ENCODE data around the gene RNF11.

DNA sequence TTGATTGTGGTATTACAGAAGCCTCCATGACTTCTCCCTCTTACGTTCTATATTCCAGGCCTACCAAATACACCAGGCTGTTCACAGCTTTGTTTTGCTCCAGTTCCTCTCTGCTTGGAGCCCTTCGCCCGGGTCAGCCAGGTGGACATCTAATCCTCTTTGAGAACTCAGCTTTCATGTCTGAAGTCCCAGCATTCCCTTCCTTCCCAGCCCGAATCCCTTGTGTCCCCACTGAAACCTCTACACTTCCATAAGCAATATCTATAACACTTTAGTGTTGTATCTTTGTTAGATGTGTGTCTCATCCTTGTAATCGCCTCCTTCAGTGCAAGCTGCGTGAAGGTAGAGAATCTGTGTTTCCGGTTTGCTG is 1.9 kb downstream of the RNF11 start:
- no peak for TF ChIP-seq CTCF (IDR thresholded peaks at IDR 0.05; ENCODE audit: poor library complexity, severe bottlenecking)
- no peak for TF ChIP-seq RAD21 (conservative IDR thresholded peaks at IDR 0.05)
- TF ChIP-seq REST (IDR thresholded peaks at IDR 0.05; ENCODE audit: borderline replicate concordance), result no peak
- TF ChIP-seq TAF1 (IDR thresholded peaks at IDR 0.05; ENCODE audit: low read depth), result no peak
- TF ChIP-seq EP300 (conservative IDR thresholded peaks at IDR 0.05; ENCODE audit: poor library complexity, severe bottlenecking), result no peak
- no peak for TF ChIP-seq EZH2 (IDR thresholded peaks at IDR 0.05; ENCODE audit: borderline replicate concordance, insufficient read depth, low read length, poor library complexity, severe bottlenecking)
- no peak for TF ChIP-seq SMC3 (conservative IDR thresholded peaks at IDR 0.05; ENCODE audit: poor library complexity)
- TF ChIP-seq POLR2AphosphoS5 (IDR thresholded peaks at IDR 0.05), result no peak
